HepG2 (cell line): ENCODE results near the gene FILIP1. TPM values are rescaled to one million over a fixed set of nuclear protein-coding genes. Genes with fewer than 3 reads are reported as not detected.

Experiments
- DBP ChIP-seq: sonication (generic); formaldehyde crosslinking; IDR thresholded peaks from 2 replicates; pipeline ENCODE4 v1.4.0; 2020; ENCODE audit warnings: missing genetic modification reagents; ENCODE audit errors: not compliant biosample characterization
- ELF3 ChIP-seq: IDR thresholded peaks from 2 replicates; pipeline ENCODE4 v1.6.1; 2016; ENCODE audit warnings: missing genetic modification reagents, missing compliant biosample characterization
- ELF4 ChIP-seq: sonication (generic); formaldehyde crosslinking; IDR thresholded peaks from 2 replicates; pipeline ENCODE4 v1.5.0; 2020; ENCODE audit warnings: missing genetic modification reagents, mild to moderate bottlenecking, moderate library complexity, borderline replicate concordance
- FOXK1 ChIP-seq: sonication (generic); formaldehyde crosslinking; IDR thresholded peaks from 2 replicates; pipeline ENCODE4 v1.4.0; 2020; ENCODE audit warnings: low read depth, missing genetic modification reagents, borderline replicate concordance
- HCFC1 ChIP-seq: fragments of 150-350 bp; IDR thresholded peaks from 2 replicates; pipeline ENCODE4 v1.6.1; 2014; ENCODE audit warnings: low read depth, low read length
- KAT2B ChIP-seq: fragments of 150-350 bp; IDR thresholded peaks from 2 replicates; pipeline ENCODE4 v1.6.1; 2014; ENCODE audit warnings: low read depth, low read length, borderline replicate concordance
- KDM4B ChIP-seq: sonication (generic); formaldehyde crosslinking; IDR thresholded peaks from 2 replicates; pipeline ENCODE4 v1.4.0; 2020; ENCODE audit warnings: missing genetic modification reagents
- PAF1 ChIP-seq: IDR thresholded peaks from 2 replicates; pipeline ENCODE4 v1.6.1; 2016; ENCODE audit warnings: missing genetic modification reagents, missing compliant biosample characterization
- RAD51 ChIP-seq: fragments of 450-650 bp; IDR thresholded peaks from 2 replicates; pipeline ENCODE4 v1.6.1; 2016; ENCODE audit warnings: borderline replicate concordance
- TOPORS ChIP-seq: sonication (generic); formaldehyde crosslinking; IDR thresholded peaks from 2 replicates; pipeline ENCODE4 v1.8.0; 2023; ENCODE audit warnings: mild to moderate bottlenecking, missing genetic modification reagents
- ZBTB21 ChIP-seq: sonication (generic); formaldehyde crosslinking; IDR thresholded peaks from 2 replicates; pipeline ENCODE4 v1.4.0; 2020; ENCODE audit warnings: missing genetic modification reagents
- ZNF20 ChIP-seq: sonication (generic); formaldehyde crosslinking; IDR thresholded peaks from 2 replicates; pipeline ENCODE4 v1.4.0; 2020; ENCODE audit warnings: mild to moderate bottlenecking, moderate library complexity, missing genetic modification reagents
- ZNF276 ChIP-seq: sonication (generic); formaldehyde crosslinking; IDR thresholded peaks from 2 replicates; pipeline ENCODE4 v1.4.0; 2020; ENCODE audit warnings: mild to moderate bottlenecking, low read depth, missing genetic modification reagents
- ZNF484 ChIP-seq: sonication (generic); formaldehyde crosslinking; IDR thresholded peaks from 2 replicates; pipeline ENCODE4 v1.5.1; 2020; ENCODE audit warnings: mild to moderate bottlenecking, low read depth, missing genetic modification reagents, borderline replicate concordance
- ZNF580 ChIP-seq: IDR thresholded peaks from 2 replicates; pipeline ENCODE4 v1.6.1; 2016; ENCODE audit warnings: low read depth, borderline replicate concordance
- ZNF646 ChIP-seq: sonication (generic); formaldehyde crosslinking; IDR thresholded peaks from 2 replicates; pipeline ENCODE4 v1.9.0; 2021; ENCODE audit warnings: mild to moderate bottlenecking, missing genetic modification reagents
- ZNF7 ChIP-seq: IDR thresholded peaks from 2 replicates; pipeline ENCODE4 v1.6.1; 2016; ENCODE audit warnings: missing biosample characterization, missing genetic modification reagents
- ZNF724P ChIP-seq: sonication (generic); formaldehyde crosslinking; IDR thresholded peaks from 2 replicates; pipeline ENCODE4 v1.8.0; 2022; ENCODE audit warnings: missing genetic modification reagents, borderline replicate concordance
- ZNF773 ChIP-seq: sonication (generic); formaldehyde crosslinking; IDR thresholded peaks from 2 replicates; pipeline ENCODE4 v1.4.0; 2020; ENCODE audit warnings: missing genetic modification reagents, borderline replicate concordance
- polyA plus RNA-seq, 8 experiments: library from polyadenylated mRNA; depleted of rRNA in 3 of 8; stranded (reverse) in 7 of 8; unstranded in 1 of 8; fragments of >200 nt; fragmentation: Illumina TruSeq in 4 of 8; extraction: Trizol in 4 of 8; gene quantifications; 2 replicates each; pipeline versions ENCODE4 v1.2.1 to v1.2.3, GENCODE V29; 2011 to 2016; ENCODE audit warnings: low read depth in 4 of 8, missing spikeins in 1 of 8, mixed read lengths in 1 of 8; ENCODE audit not compliant: insufficient read depth in 1 of 8
- total RNA-seq, 5 experiments: library from RNA; depleted of rRNA; stranded (reverse); fragments of >200 nt; fragmentation: Illumina TruSeq; extraction: Trizol; gene quantifications; 2 replicates each; pipeline ENCODE4 v1.2.3, GENCODE V29; 2016; ENCODE audit warnings: low read depth in 1 of 5

FILIP1 gene
- total and polyA plus RNA-seq, 2 of the 13 experiments (the other 11 are each of a cell fraction or from before 2014, with no cell fraction given): not detected

- TF ChIP-seq ZNF646 (CRISPR knock-in tag) (no peak), ZNF580 (CRISPR knock-in tag) (peak; percentile 92; the same call in 1 of the 2 replicates), ELF3 (peak; percentile 93; the same call in 1 of the 2 replicates), ZNF724P (no peak), FOXK1 (CRISPR knock-in tag) (peak; percentile 59; the same call in 1 of the 2 replicates), RAD51 (no peak), ZNF276 (no peak), HCFC1 (peak; percentile 56), ZNF7 (no peak), ELF4 (CRISPR knock-in tag) (peak; percentile 82; the same call in 1 of the 2 replicates), TOPORS (CRISPR knock-in tag) (no peak), PAF1 (CRISPR knock-in tag) (no peak), DBP (no peak), ZNF20 (CRISPR knock-in tag) (no peak), ZBTB21 (CRISPR knock-in tag) (peak; percentile 91), ZNF773 (CRISPR knock-in tag) (no peak), KDM4B (CRISPR knock-in tag) (peak; percentile 59; the same call in 1 of the 2 replicates), KAT2B (no peak), ZNF484 (CRISPR knock-in tag) (no peak)
Measured at GRCh38 chr6:75243333-75244062, 250.1 kb downstream of the FILIP1 start, which contains the start of gene COX7A2 (continued).
